Measurements from ENCODE around the gene IGFL4.

GRCh38 chr19:46090444-46090843 is 49.6 kb upstream of the IGFL4 start:
- TF ChIP-seq CTCF (IDR thresholded peaks at IDR 0.05; ENCODE audit: poor library complexity) (no peak), EZH2 (IDR thresholded peaks at IDR 0.05; ENCODE audit: borderline replicate concordance) (no peak), EZH2phosphoT487 (IDR thresholded peaks at IDR 0.05; ENCODE audit: low read depth, severe bottlenecking, unreplicated experiment) (no peak)

Data from hepatocyte (in vitro differentiated cells).